ENCODE results near the gene TLL2.
A peak's percentile ranks its signal among the peaks of the same experiment; 100 is the strongest.

Gene TLL2

DNA sequence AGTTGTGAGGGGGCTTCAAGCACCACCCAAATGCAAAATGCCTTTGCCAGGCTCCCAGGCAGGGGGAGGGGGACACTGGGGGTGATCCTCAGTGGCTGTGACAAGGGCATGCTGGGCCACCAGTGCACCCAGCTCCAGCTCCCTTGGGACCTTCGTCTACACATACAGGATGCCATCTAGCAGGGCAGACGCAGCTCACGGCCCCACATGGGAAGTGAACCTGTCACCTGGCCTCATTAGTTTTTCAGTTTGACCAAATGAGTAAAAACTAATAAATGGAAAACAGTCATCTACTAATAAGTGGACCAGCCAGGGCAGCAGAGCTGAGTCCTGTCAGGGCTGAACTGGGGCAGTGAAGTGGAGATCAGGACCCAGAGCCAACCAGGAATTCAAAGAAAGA is 50.2 kb downstream of the TLL2 start:
- DNase-seq (ENCODE audit: low read depth) = no peak

DNA sequence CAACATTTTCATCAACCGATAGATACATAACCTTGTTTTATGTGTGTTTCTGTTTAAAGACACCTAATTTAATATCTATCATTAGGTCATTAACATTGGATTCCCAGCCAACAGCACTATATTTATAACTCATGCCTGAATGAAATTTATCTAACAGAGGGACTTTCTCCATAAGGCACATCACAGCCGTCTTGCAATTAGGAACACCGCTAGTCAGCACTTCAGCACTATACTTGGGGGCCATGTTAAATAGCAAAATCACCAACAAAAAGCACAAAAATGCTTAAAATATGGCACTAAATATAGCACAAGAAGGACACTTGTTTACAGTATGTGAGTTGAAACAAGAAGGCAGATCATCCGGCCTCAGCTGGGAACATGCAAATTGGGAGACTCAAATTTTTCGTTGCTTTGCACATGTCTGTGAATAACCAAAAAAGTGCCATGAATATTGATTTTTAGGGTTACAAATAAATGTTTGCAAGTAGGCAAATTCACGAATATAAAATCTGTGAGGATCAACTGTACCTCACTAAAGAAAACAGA is 51.0 kb downstream of the TLL2 start:
- DNase-seq (ENCODE audit: low read depth) = no peak

DNA sequence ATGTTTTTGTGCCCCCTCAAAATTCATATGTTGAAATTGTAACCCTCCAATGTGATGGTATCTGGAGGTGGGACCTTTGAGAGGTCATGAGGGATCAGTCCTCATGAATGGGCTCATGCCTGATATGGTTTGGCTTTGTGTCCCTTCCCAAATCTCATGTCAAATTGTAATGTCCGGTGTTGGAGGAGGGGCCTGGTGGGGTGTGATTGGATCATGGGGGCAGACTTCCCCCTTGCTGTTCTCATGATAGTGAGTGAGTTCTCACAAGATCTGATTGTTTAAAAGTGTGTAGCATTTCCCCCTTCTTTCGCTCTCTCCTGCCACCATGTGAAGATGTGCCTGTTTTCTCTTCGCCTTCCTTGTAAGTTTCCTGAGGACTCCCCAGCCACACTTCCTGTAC is 53.4 kb downstream of the TLL2 start:
- no peak for DNase-seq (ENCODE audit: low read depth)

DNA sequence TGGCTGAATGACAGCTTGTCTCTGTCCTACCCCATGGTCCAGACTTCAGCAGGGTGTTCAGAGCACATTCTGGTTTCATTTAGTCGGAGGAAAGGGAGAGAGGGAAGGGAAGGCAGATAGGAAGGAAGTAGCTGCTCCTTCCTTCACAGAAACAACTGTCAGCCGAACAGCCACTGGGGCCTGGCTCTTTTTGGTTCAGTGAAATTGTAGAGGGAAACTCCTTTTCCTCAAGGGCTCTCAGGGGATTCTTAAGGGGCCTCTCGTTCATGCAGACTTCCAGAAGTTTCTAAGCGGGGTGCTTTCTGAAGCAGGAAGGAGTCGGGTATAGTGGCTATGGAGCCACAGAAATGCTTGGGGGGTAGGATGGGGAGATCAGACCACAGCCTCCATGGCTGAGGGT is 56.4 kb downstream of the TLL2 start:
- DNase-seq (ENCODE audit: low read depth) = no peak

DNA sequence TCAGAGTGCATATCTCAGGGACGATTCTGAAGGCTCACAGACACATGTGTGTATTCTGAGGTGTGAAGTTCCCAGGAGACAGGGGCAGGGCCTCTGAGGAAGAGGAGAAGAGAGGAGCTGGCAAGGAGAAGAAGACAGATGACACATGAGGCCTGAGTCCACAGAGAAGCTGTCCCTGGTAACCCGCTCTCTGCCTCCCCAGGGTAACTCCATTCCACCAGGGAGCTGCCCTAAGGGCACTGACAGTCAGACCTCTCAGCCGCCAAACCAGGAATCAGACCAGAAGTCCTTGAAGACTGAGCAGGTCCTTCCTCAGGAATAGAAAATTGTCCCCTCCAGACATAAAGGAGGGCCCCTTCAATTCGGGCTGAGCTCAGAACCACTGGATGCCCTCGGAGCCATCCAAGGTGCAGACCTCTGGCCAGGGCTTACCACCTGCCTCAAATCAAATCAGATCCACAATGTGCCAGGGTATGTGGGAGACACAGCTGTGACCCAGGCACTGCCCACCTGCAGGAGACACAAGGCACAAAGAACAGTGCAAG is 57.4 kb downstream of the TLL2 start:
- DNase-seq (ENCODE audit: low read depth) = no peak

DNA sequence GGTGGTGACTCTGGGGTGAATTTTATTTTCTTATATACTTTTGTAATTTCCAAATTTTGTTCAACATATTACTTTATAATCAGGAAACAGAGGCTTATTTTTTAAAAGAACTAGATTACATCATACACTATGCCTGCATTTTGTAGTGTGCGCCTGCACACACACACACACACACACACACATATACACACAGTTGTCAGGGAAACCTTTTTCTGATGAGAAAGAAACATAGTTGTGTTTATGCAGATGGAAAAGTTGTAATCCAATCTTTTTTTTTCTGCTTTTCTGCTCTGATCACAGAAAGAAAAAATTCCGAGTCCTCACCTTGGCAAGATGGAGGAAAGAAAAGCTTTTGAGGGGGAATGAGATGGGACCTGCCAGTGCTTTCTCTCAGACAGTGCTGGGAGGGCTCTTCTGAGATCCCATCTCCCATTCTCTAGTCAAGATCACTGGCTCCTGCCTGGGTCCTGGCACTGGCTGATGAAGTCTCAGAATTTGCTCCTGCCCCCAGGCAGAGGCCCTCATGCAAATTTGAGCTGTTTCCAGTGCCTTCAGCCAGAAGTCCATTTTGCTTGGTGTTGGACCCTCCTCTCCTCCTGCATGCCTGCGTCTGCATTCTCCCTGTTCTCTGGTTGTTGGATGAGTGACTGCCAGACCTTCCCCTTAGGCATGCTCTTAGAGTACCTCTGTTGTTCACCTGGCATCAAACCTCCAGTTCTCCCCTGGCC is 59.7 kb downstream of the TLL2 start:
- DNase-seq (ENCODE audit: low read depth) = no peak

DNA sequence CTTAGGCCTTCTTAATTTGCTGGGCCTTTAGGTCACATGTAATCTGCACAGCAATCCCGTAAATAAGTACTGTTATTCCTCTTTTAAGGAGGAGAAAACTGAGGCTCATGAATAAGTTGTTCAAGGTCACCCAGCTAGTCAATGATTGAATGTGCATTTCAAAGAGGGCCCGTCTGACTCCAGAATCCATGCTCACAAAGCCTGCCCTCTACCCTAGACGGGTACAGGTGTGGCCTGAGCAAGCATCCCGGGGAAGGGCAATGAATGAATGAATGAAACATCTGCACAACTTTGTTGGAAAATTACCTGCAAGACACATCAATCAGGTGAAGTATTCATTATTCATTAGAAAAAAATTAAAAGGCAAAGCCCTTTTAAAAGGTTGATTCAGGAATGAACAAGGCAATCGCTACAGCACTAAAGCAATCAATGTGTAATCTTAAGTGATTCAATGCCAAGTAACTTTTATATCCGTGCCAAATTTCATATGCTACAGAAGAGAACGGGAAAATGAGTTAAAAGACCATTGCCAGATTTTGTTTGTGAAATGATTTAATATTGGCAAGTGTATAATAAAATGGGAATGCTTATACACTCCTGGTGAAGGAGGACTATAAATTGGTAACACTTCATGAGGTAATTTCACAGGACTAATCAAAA is 61.1 kb downstream of the TLL2 start:
- no peak for DNase-seq (ENCODE audit: low read depth)

DNA sequence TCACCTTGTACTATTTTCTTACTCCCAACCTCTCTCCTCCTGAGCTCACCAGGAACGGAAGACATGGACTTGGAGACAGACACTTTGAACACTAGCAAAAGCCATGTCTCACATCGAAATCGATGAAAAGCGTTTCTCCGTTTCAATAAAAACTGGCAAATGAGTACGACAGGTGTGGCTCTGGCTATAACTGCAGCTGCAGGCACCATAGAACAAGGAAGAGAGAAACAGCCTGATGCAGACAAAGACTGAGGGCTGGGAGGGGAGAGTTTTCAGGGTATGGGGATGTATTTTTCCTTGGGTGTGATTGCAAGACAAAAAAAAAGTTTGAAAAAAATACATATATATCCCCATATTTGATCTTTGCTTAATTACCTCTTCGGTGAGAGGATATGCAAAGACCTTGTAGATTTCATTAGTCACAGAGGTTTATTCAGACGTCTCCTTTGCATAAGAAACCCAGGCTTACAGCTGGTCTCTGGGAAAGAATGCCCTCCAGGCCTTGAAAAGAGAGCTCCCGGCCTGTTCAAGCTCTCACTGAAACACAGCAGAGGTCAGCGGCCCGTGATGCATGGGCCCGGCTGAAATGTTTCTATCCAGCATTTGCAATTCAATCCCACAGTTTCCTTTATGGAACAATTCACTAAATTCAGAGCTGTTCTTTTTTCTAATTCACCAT is 63.1 kb downstream of the TLL2 start:
- DNase-seq (ENCODE audit: low read depth) = no peak

DNA sequence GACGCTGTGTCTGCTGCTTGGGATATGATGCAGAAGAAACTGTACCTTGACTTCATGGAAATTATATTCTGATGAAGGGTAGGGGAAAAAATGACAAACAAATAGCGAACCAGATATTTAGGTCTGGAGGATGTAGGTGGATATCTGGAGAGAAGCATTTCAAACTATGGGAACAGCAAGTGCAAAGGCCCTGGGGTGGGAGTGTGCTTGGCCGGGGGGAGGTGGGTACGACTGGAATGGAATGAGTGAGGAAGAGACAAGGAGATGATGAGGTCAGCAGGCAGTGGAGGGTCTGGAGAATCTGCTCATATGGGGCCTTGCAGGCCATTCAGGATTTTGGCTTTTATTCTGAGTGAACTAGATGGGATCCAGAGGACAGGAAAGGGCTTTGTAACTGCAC is 65.2 kb downstream of the TLL2 start:
- DNase-seq (ENCODE audit: low read depth) = no peak

DNA sequence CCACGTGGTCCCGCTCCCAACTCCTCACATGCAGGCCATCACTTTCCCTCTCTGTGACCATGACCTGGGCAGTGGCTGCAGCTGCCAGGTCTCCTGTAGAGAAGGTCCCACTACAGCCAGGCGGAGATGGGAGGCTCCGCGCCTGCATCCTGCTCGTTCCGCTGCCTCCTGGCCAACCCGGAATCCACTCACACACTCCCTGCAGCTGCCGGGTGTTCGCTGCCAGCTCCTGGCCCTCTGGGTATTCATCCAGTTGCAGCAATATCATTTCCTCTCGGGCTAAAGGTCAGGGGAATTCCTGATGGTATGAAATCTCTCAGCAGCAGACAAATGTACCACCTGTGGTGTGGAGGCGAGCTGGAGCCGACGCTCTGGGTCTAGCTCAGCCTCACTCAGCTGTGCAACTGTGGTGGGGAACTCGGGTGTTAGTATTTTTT is 65.7 kb downstream of the TLL2 start:
- DNase-seq (ENCODE audit: low read depth) = peak; percentile 19

DNA sequence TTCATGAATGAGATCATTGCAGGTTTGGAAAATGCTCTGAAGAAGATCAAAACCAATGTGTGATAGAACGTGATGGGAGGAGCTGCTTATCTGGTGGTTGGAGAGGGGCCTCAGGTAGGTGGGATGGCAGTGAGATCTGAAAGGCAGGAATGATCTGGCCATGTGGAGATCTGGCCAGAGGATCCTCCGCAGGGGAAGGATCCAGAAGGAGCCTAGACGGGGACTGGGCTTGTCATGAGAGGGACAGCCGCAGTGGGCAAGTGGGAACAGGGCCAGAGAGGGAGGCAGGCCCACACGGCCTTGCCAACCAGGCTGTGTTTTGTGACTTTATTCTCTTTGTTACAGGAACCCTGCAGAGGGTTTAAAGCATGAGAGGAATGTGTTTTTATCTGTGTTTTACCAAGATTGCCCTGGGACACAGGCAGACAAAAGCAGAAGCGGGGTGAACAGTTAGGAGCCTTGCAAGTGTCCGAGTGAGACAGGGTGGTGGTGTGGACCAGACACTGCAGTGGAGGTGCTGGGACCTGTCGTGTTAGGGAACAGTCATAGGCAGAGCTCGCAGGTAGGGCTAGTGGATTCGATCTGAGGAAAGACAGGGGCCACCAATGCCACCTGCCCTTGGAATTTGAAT is 66.6 kb downstream of the TLL2 start:
- DNase-seq (ENCODE audit: low read depth) = no peak

DNA sequence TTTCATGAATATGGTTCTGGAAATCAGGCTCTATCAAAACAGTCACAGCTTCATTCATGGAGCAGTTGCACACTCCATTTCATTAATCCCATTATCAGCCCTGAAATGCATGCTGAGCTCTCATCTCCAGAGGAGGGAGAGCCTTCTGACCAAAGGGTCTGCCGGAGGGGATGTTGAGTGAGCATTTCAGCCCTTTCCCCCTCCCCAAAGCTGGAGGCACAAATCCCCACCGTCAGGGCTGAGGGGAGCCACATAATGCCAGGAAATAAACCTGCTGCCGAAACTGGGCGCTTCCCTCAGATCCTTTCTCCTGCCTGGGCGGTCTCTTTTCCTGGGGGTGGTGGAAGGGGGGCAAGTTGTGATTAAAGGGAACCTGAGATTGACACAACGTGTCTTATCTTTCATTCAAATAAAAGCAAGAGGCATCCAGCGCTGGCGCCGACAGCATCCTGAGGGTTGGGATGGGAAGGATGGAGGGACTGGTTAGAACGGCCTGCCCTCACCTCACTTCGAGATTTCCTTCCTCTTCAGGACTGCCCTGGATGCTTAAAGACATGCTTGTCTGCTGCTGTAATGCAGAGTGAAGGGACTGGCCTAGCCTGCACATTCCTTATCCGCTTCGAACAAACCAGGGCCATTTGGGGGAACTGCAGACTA is 71.6 kb downstream of the TLL2 start:
- DNase-seq (ENCODE audit: low read depth) = no peak

DNA sequence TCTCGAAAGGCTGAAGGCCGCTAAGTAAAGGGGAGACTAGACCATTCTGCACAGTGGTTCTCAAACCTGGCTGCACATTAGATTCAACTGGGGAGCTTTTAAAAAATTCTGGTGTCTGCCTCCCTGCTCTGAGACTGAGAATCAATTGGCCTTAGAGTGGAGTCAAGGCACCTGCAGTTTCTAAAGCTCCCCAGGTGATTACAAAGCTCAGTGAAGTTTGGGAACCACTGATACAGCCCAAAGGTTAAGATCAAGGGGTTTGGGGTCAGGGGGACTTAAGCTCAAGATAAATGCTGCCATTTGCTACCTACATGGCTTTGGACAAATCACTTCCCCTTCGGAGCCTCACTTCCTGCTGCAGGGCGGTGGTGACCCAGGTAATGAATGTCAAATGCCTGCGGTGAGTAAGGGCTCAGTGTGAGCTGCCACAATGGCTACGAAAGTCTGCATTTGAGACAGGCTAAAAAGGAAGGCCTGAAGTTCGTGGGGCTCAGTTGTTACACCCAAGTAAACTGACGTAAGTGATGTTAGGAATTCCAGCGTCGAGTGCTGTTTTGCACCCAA is 72.3 kb downstream of the TLL2 start:
- no peak for DNase-seq (ENCODE audit: low read depth)

DNA sequence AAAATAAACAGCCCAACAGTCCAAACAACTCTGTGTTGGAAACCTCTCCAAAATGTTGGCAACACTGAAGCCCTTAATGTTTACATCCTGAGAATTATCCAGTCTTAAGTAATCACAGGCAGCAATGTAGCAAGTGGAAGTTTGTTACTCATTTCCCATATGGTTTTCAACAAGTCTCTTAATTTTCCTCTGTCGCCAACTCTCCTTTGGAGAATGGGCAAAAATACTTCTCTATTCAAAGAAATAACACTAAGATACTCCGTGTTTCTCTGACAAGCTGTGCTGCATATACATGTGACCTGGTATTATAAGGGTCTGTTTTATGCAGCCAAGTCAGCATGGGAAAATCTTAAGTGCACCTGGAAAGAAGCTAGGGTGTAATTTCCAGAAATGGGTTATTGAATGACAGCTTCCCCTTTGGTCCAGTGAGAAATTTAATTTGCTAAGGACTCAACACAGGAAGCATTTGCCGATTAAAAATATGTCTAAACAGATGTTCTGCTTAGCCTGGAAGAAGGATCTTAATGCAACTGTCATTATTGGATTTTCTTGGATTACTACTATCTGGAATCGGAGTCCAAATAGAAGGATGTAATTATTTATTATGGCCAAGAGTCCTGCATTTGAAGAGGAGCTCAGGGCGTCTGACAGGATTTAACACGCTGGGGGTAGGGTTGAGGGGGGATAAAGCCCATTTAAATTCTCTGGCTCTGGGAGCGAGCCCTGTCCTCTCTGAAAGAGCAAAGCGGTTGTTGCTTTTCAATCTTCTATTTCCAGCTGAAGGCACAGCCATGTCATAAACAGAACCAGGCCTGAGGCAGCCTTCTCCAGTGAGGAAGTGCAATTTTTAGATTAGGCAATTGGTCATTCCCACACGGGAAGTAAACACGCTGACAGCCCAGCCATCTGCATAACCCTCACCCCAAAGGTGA is 73.1 kb downstream of the TLL2 start:
- DNase-seq (ENCODE audit: low read depth) = peak; percentile 6

DNA sequence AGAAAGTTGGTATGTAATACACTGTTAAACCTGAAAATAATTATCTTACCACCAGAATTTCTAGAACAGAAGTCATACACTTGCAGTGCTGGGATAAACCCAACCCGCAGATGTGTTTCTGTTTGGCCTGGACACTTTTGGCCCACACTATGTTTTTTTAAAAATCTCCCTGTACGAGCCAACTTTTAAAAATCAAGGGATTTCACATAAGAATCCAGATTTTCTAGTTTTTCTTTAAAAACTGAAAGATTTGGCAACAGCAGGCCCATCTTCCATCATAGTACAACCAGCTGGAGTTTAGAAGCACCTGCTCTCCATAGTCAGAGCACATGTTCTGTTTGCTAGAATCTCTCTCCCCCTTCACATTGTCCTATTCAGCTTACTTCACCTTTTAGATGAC is 74.0 kb downstream of the TLL2 start:
- DNase-seq (ENCODE audit: low read depth) = no peak

DNA sequence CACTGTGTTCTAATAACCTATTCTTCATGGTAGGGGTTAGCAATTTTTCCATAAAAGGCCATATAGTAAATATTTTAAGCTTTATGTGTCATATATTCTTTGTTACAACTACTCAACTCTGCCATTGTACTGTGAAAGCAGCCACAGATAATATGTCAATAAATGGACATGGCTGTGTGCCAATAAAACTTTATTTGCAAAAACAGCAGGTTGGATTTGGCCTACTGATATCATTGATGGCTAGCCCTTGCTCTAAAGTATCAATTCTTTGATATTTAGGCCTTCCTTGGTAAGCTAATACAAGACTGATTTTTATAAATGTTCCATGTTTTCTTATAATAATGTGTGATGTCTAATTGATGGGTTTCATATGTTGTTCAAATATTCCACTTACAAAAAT is 77.7 kb downstream of the TLL2 start:
- no peak for DNase-seq (ENCODE audit: low read depth)

DNA sequence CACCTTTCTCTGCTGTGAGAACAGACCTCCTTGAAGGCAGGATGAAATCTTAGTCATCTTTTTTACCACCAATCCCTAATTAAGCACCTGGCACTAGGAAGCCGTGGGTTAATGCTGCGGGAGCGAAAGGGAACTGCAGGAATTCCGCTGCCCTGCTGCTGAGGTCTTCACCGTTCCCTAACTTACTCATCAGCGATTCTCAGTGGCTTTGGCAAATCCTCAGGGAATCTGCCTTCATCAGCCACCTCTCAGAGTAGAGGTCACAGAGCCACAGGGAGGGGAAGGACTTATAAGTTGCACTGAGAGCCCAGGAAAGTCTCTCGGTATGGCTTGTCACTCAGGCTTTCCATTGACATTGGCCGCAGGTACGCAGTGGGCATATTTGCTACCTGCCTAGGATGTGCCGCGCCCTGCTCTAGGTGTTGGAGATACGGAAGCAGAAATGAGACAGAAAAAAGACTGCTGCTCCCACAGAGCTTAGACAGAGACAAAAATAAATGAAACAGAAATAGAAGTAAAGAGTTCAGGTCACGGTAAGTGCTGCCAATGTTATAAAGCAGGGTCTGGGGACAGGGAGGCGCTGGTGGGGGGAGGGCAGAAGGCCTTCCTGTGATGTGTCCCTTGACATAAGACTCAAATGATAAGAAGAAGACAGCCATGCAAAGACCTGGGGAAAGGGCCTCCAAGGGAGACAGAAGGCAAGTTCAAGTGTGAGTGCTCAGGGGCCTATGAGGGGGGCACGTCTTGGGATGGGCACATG is 82.3 kb downstream of the TLL2 start:
- DNase-seq (ENCODE audit: low read depth) = no peak

DNA sequence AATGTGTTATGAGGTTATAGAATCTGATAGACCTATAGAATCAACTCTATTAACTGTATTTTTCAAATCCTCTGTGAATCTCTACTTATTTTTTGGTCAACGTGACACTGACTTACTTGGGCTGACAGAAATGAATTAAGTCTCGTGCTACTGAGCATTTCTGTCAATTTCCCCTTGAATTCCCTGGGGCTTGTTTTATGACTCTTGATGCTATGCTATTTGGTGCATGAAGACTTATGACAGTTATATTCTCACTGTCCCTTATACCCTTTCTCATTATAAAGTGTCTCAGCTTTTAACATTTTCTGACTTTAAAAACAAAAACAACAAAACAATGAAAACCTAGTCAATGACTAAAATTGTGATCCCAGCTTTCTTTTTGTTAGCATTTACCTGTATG is 86.4 kb downstream of the TLL2 start:
- no peak for DNase-seq (ENCODE audit: low read depth)

DNA sequence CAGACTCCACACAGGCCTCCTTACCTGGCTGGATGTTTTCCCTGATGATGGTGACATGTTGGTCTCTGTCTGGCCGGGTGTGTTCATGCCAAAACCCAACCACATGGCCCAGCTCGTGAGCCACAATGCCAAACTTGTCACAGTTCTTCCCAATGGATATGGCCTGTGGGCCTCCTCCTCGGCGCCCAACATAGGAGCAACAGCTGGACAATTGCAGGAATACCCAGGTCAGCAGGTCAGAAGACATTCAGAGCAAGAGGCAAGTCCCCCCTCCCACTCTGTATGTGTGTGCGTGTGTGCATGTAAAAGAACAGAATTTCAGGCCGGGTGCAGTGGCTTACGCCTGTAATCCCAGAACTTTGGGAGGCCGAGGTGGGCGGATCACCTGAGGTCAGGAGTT is 91.2 kb downstream of the TLL2 start:
- DNase-seq (ENCODE audit: low read depth) = no peak

DNA sequence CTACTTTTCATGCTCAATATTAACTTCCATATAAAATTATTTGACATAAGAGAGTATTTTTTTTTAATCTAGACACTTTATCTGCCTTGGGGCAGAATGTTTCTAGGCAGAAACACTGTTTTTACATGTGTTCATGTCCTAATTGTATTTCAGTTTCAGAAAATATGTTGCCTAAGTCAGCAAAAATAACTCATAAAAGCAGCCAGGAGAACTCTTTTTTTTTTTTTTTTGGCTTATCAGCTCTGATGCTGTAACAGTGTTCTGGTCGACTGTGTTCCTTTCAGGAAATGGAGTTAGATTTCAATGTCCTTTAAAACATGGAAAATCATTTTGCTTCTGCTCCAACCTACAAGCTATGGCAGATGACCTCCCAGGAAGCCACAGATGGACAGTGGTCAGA is 91.7 kb downstream of the TLL2 start:
- no peak for DNase-seq (ENCODE audit: low read depth)

All from iris pigment epithelial cell (primary cell).